IMR-90 (cell line): ENCODE measurements around the gene ULBP2. TPM values are rescaled to one million over a fixed set of nuclear protein-coding genes. Genes with fewer than 3 reads are reported as not detected.

ENCODE experiments used
- ATAC-seq: fragments of 200-7000 bp; cut with Tn5 transposase; 2 replicates; pipeline ENCODE4 v1.9.1; 2020; ENCODE audit warnings: low read depth, mild to moderate bottlenecking, moderate library complexity
- BruUV-seq: library from RNA; stranded (reverse); fragments of 400-500 nt; replicated peaks from 2 replicates; lab custom pipeline; 2021; lab: Mats Ljungman, UMichigan
- CTCF ChIA-PET: fragments of 300-600 bp; formaldehyde crosslinking; extraction: SDS; loops from one replicate; lab custom pipeline; 2021; ENCODE audit warnings: antibody characterized with exemption; lab: Yijun Ruan, JAX
- POLR2A ChIA-PET: fragments of 300-600 bp; sonication (Branson Sonifier 250); formaldehyde crosslinking; loops from one replicate; lab custom pipeline; 2022; ENCODE audit warnings: antibody characterized with exemption; ENCODE audit not compliant: unreplicated experiment; lab: Charles Lee
- DNase-seq: peaks from one replicate; pipeline ENCODE4 v3.0.0; 2013
- H2AFZ ChIP-seq: replicated peaks from 2 replicates; pipeline ENCODE3; 2013; ENCODE audit warnings: low read length, mild to moderate bottlenecking; ENCODE audit not compliant: poor library complexity
- H2AK5ac ChIP-seq: 2 replicates; pipeline ENCODE4 v1.6.1; 2013; ENCODE audit warnings: low read depth, low read length, inconsistent platforms
- H2AK9ac ChIP-seq: replicated peaks from 2 replicates; pipeline ENCODE3; 2013; ENCODE audit warnings: mild to moderate bottlenecking, low read depth, low read length, moderate library complexity; ENCODE audit not compliant: poor library complexity
- H2BK120ac ChIP-seq: 2 replicates; pipeline ENCODE4 v1.6.1; 2013; ENCODE audit warnings: low read depth, low read length, inconsistent platforms
- H2BK15ac ChIP-seq: 3 replicates; pipeline ENCODE4 v1.6.1; 2013; ENCODE audit warnings: low read depth, low read length, inconsistent platforms
- H2BK20ac ChIP-seq: 2 replicates; pipeline ENCODE4 v1.6.1; 2013; ENCODE audit warnings: low read depth, mild to moderate bottlenecking, inconsistent platforms, low read length, moderate library complexity
- H2BK5ac ChIP-seq: 2 replicates; pipeline ENCODE4 v1.6.1; 2013; ENCODE audit warnings: mild to moderate bottlenecking, low read depth, low read length, inconsistent platforms; ENCODE audit not compliant: poor library complexity, severe bottlenecking
- H3K14ac ChIP-seq: replicated peaks from 2 replicates; pipeline ENCODE4 v1.6.1; 2013; ENCODE audit warnings: low read depth, low read length, inconsistent platforms
- H3K18ac ChIP-seq: 2 replicates; pipeline ENCODE4 v1.6.1; 2013; ENCODE audit warnings: low read depth, low read length, control low read depth
- H3K23ac ChIP-seq: 2 replicates; pipeline ENCODE4 v1.6.1; 2013; ENCODE audit warnings: low read depth, low read length, inconsistent platforms
- H3K27ac ChIP-seq: 2 replicates; pipeline ENCODE4 v1.5.1; 2013; ENCODE audit warnings: mild to moderate bottlenecking, control low read depth, low read length; ENCODE audit not compliant: insufficient read depth
- H3K27me3 ChIP-seq: 2 replicates; pipeline ENCODE4 v1.6.1; 2013; ENCODE audit warnings: low read length; ENCODE audit not compliant: control insufficient read depth, insufficient read depth
- H3K36me3 ChIP-seq: 2 replicates; pipeline ENCODE4 v1.6.1; 2013; ENCODE audit warnings: low read length, mixed read lengths; ENCODE audit not compliant: control insufficient read depth, insufficient read depth
- H3K4ac ChIP-seq: 2 replicates; pipeline ENCODE4 v1.6.1; 2013; ENCODE audit warnings: low read depth, low read length, inconsistent platforms
- H3K4me1 ChIP-seq: 2 replicates; pipeline ENCODE4 v1.6.1; 2013; ENCODE audit warnings: low read length, mixed read lengths; ENCODE audit not compliant: control insufficient read depth, insufficient read depth
- H3K4me2 ChIP-seq: 2 replicates; pipeline ENCODE4 v1.6.1; 2013; ENCODE audit warnings: low read depth, mild to moderate bottlenecking, control low read depth, low read length, moderate library complexity
- H3K4me3 ChIP-seq: 2 replicates; pipeline ENCODE4 v1.5.1; 2013; ENCODE audit warnings: low read depth, mild to moderate bottlenecking, control low read depth, low read length, moderate library complexity; ENCODE audit not compliant: insufficient read depth
- H3K56ac ChIP-seq: 2 replicates; pipeline ENCODE4 v1.6.1; 2013; ENCODE audit warnings: low read length, inconsistent platforms; ENCODE audit not compliant: insufficient read depth; ENCODE audit errors: extremely low read depth
- H3K79me1 ChIP-seq, 2 experiments: 2 replicates each; pipeline ENCODE4 v1.6.1; 2013; ENCODE audit warnings: low read length in 2 of 2, inconsistent platforms in 1 of 2, low read depth in 1 of 2
- H3K9ac ChIP-seq: 2 replicates; pipeline ENCODE4 v1.6.1; 2013; ENCODE audit warnings: low read depth, low read length, control low read depth
- H3K9me1 ChIP-seq: 2 replicates; pipeline ENCODE4 v1.6.1; 2013; ENCODE audit warnings: low read length, inconsistent platforms; ENCODE audit not compliant: insufficient read depth
- H3K9me3 ChIP-seq: 2 replicates; pipeline ENCODE4 v1.6.1; 2013; ENCODE audit warnings: low read length; ENCODE audit not compliant: control insufficient read depth, insufficient read depth
- H4K20me1 ChIP-seq: 2 replicates; pipeline ENCODE4 v1.6.1; 2013; ENCODE audit warnings: low read length, inconsistent platforms; ENCODE audit not compliant: insufficient read depth
- H4K5ac ChIP-seq: 2 replicates; pipeline ENCODE4 v1.6.1; 2013; ENCODE audit warnings: mild to moderate bottlenecking, low read depth, low read length, control low read depth
- H4K8ac ChIP-seq, 2 experiments: 2 replicates each; pipeline ENCODE4 v1.6.1; 2013; ENCODE audit warnings: low read depth in 2 of 2, low read length in 2 of 2, control low read depth in 1 of 2, inconsistent platforms in 1 of 2
- H4K91ac ChIP-seq: 2 replicates; pipeline ENCODE4 v1.6.1; 2013; ENCODE audit warnings: low read depth, low read length, inconsistent platforms; ENCODE audit not compliant: insufficient read depth
- BHLHE40 ChIP-seq: fragments of 150-350 bp; IDR thresholded peaks from 2 replicates; pipeline ENCODE4 v1.6.1; 2016; ENCODE audit warnings: mild to moderate bottlenecking, low read depth, low read length
- CEBPB ChIP-seq: IDR thresholded peaks from 2 replicates; pipeline ENCODE4 v1.6.1; 2012; ENCODE audit warnings: low read depth, low read length, improper control_type of control experiment
- MAZ ChIP-seq: IDR thresholded peaks from 2 replicates; pipeline ENCODE4 v1.6.1; 2012; ENCODE audit warnings: low read depth, mild to moderate bottlenecking, low read length, improper control_type of control experiment, moderate library complexity, borderline replicate concordance
- NFE2L2 ChIP-seq: fragments of 150-350 bp; IDR thresholded peaks from 2 replicates; pipeline ENCODE4 v1.6.1; 2016; ENCODE audit warnings: low read depth, mild to moderate bottlenecking, low read length
- RAD21 ChIP-seq: IDR thresholded peaks from 2 replicates; pipeline ENCODE4 v1.6.1; 2012; ENCODE audit warnings: low read length, improper control_type of control experiment
- RCOR1 ChIP-seq: IDR thresholded peaks from 2 replicates; pipeline ENCODE4 v1.6.1; 2012; ENCODE audit warnings: mild to moderate bottlenecking, low read length, improper control_type of control experiment; ENCODE audit not compliant: insufficient replicate concordance
- RFX5 ChIP-seq: IDR thresholded peaks from 2 replicates; pipeline ENCODE4 v1.8.0; 2012; ENCODE audit warnings: low read depth, mild to moderate bottlenecking, low read length, moderate library complexity
- WGBS, 2 experiments: methylation state at CpG; one replicate each; pipeline versions ENCODE4 v1.1.5 to v1.1.7; 2013; ENCODE audit warnings: missing lambda C conversion rate in 2 of 2; ENCODE audit not compliant: insufficient read length in 1 of 2; ENCODE audit errors: extremely low coverage in 2 of 2; 5-methylcytosine and 5-hydroxymethylcytosine counted together
- dilution Hi-C: fragments of 300-500 bp; cut with HindIII; formaldehyde crosslinking; loops from one replicate; pipeline ENCODE4 v1.14.3; 2018; ENCODE audit warnings: low sequenced_read_pairs; ENCODE audit not compliant: unreplicated experiment
- in situ Hi-C: fragments of 300-500 bp; cut with MboI; formaldehyde crosslinking; loops from 3 replicates; pipeline ENCODE4 v1.14.3; 2019; ENCODE audit warnings: low sequenced_read_pairs, inconsistent platforms, mixed read lengths
- intact Hi-C: fragments of 100-400 bp; cut with micrococcal nuclease; formaldehyde crosslinking; loops from 2 replicates; pipeline ENCODE4 v1.10.0; 2022
- polyA plus RNA-seq, 3 experiments: library from polyadenylated mRNA; depleted of rRNA; stranded (reverse); fragments of >200 nt; gene quantifications; 2 replicates each; pipeline ENCODE4 v1.2.3, GENCODE V29; 2012; ENCODE audit warnings: low replicate concordance in 1 of 3
- total RNA-seq: library from RNA; depleted of rRNA; stranded (reverse); fragments of >200 nt; gene quantifications from 2 replicates; pipeline ENCODE4 v1.2.3, GENCODE V29; 2012

The ULBP2 gene
- total and polyA plus RNA-seq, 2 of the 4 experiments (the other 2 are of a cell fraction): 7.9 to 16.2 TPM

GRCh38 chr6:149938571-149939355 is 3.1 kb upstream of the ULBP2 start:
- no peaks in the 10 kb centered on the region for H3K9me1 ChIP-seq
- no peak overlapping the region for H2BK5ac ChIP-seq
- H2BK120ac ChIP-seq: no peak overlapping the region
- peak overlapping the region; percentile 84 for H2AK9ac ChIP-seq
- H3K36me3 ChIP-seq: no peaks in the 10 kb centered on the region
- WGBS, 2 experiments: 4% methylated on average over 28 of the region's 58 CpGs; no CpG with 5 or more reads in 1 of the 2 experiments
- no peak overlapping the region for H2AK5ac ChIP-seq
- H3K18ac ChIP-seq: no peak overlapping the region
- no peak overlapping the region for H2BK20ac ChIP-seq
- ATAC-seq (no peak), DNase-seq (no peak)
- ChIA-PET CTCF (no interaction called here), POLR2A (no interaction called here)
- peak overlapping the region; percentile 91 for H3K4me2 ChIP-seq
- H4K5ac ChIP-seq: no peak overlapping the region
- 0 out of 2 replicates have a peak overlapping the region, but pooled peaks have one; percentile 34 for H3K14ac ChIP-seq
- H3K23ac ChIP-seq: 0 out of 2 replicates have a peak overlapping the region, but pooled peaks have one; percentile 24
- H3K27me3 ChIP-seq: peaks cover 48% of the 10 kb centered on the region
- H4K8ac ChIP-seq: peak overlapping the region in 1 of 2 experiments; percentile 40; a peak in 2 of 4 replicates
- in situ Hi-C loops (loop anchor here (5.0 to 25.0 kb wide), 3 partner anchors 69 to 876 kb away; no protein-coding TSS in a partner anchor), intact Hi-C loops (loop anchor here (10.0 kb wide), 1 partner anchor 876 kb away; no protein-coding TSS in a partner anchor), dilution Hi-C loops (no loop called here)
- peak overlapping the region; percentile 95 for H2AFZ ChIP-seq
- BruUV-seq: no TSS peak
- H4K91ac ChIP-seq: no peak overlapping the region; the same call in 1 of the 2 replicates
- H3K9ac ChIP-seq: peak overlapping the region; percentile 39; the same call in 1 of the 2 replicates
- peak overlapping the region; percentile 46 for H3K4me3 ChIP-seq
- peaks cover 0 to 2% of the 10 kb centered on the region in 2 experiments; a peak in 1 of 4 replicates for H3K79me1 ChIP-seq
- no peak overlapping the region for H3K56ac ChIP-seq
- no peaks in the 10 kb centered on the region for H4K20me1 ChIP-seq
- peaks cover 4% of the 10 kb centered on the region; the same call in 1 of the 2 replicates for H3K4me1 ChIP-seq
- no peak overlapping the region for H3K27ac ChIP-seq
- H2BK15ac ChIP-seq: no peak overlapping the region
- TF ChIP-seq RAD21: no peak
- TF ChIP-seq MAZ: no peak
- TF ChIP-seq RFX5: no peak
- no peak for TF ChIP-seq RCOR1
- no peak for TF ChIP-seq BHLHE40
- no peak for TF ChIP-seq NFE2L2
- no peak for TF ChIP-seq CEBPB
- no peaks in the 10 kb centered on the region for H3K9me3 ChIP-seq
- H3K4ac ChIP-seq: no peak overlapping the region
